Liver (tissue), 9 donors: Measurements from ENCODE around the gene DISC1. TPM values are rescaled to one million over a fixed set of nuclear protein-coding genes. Genes with fewer than 3 reads are reported as not detected.
"Not testable (repeated sequence)": the region's sequence is repeated elsewhere in the genome, so short reads cannot be mapped to it uniquely, and the experiment has no call there.

Experiments used
- DNase-seq: peaks from one replicate; pipeline ENCODE4 v3.0.0-alpha.2; 2017; ENCODE audit warnings: low spot score
- H3K27ac ChIP-seq, 2 donors: one replicate each; pipeline ENCODE4 v1.7.0; 2013; ENCODE audit warnings: inconsistent platforms in 2 of 2, low read length in 2 of 2, control low read depth in 1 of 2, low read depth in 1 of 2, mild to moderate bottlenecking in 1 of 2
- H3K27me3 ChIP-seq, 4 donors: one replicate each; pipeline versions ENCODE4 v1.6.1 to v1.7.0; 2013; ENCODE audit warnings: low read length in 3 of 4, inconsistent platforms in 1 of 4, mild to moderate bottlenecking in 1 of 4, moderate library complexity in 1 of 4; ENCODE audit not compliant: control insufficient read depth in 4 of 4, insufficient read depth in 4 of 4
- H3K36me3 ChIP-seq, 4 donors: one replicate each; pipeline versions ENCODE4 v1.6.1 to v1.7.0; 2013; ENCODE audit warnings: low read length in 3 of 4, mild to moderate bottlenecking in 3 of 4, low read depth in 1 of 4, moderate library complexity in 1 of 4; ENCODE audit not compliant: control insufficient read depth in 4 of 4, insufficient read depth in 3 of 4
- H3K4me1 ChIP-seq, 4 donors: one replicate each; pipeline versions ENCODE4 v1.6.1 to v1.7.0; 2013; ENCODE audit warnings: low read length in 3 of 4, mild to moderate bottlenecking in 3 of 4, moderate library complexity in 1 of 4; ENCODE audit not compliant: control insufficient read depth in 4 of 4, insufficient read depth in 4 of 4
- H3K4me3 ChIP-seq, 3 donors: one replicate each; pipeline versions ENCODE4 v1.6.1 to v1.7.0; 2013; ENCODE audit warnings: low read length in 3 of 3, control low read depth in 1 of 3, low read depth in 1 of 3, mild to moderate bottlenecking in 1 of 3
- H3K9ac ChIP-seq, 2 donors: one replicate each; pipeline ENCODE4 v1.7.0; 2013; ENCODE audit warnings: low read length in 2 of 2, mild to moderate bottlenecking in 2 of 2, moderate library complexity in 2 of 2, control low read depth in 1 of 2, low read depth in 1 of 2
- H3K9me3 ChIP-seq, 4 donors: one replicate each; pipeline versions ENCODE4 v1.6.1 to v1.7.0; 2013; ENCODE audit warnings: low read length in 3 of 4; ENCODE audit not compliant: control insufficient read depth in 4 of 4
- EGR1 ChIP-seq, 2 donors: IDR thresholded peaks; 2 replicates each; pipeline ENCODE4 v1.6.1; 2016 to 2018; ENCODE audit warnings: antibody characterized with exemption in 2 of 2, low read depth in 2 of 2
- GABPA ChIP-seq, 2 donors: IDR thresholded peaks in 1 of 2; conservative IDR thresholded peaks in 1 of 2; 2 replicates each; pipeline ENCODE4 v1.6.1; 2016; ENCODE audit warnings: antibody characterized with exemption in 2 of 2, mild to moderate bottlenecking in 1 of 2, moderate library complexity in 1 of 2
- HNF4A ChIP-seq, 2 donors: conservative IDR thresholded peaks; 2 replicates each; pipeline ENCODE4 v1.6.1; 2016; ENCODE audit warnings: antibody characterized with exemption in 2 of 2, mild to moderate bottlenecking in 2 of 2
- HNF4G ChIP-seq: IDR thresholded peaks from 2 replicates; pipeline ENCODE4 v1.6.1; 2016; ENCODE audit warnings: antibody characterized with exemption
- RAD21 ChIP-seq, 2 donors: IDR thresholded peaks; 2 replicates each; pipeline ENCODE4 v1.6.1; 2016; ENCODE audit warnings: antibody characterized with exemption in 2 of 2, mild to moderate bottlenecking in 2 of 2
- RXRA ChIP-seq, 2 donors: IDR thresholded peaks; 2 replicates each; pipeline ENCODE4 v1.6.1; 2017 to 2018; ENCODE audit warnings: antibody characterized with exemption in 2 of 2, mild to moderate bottlenecking in 1 of 2
- SP1 ChIP-seq: IDR thresholded peaks from 2 replicates; pipeline ENCODE4 v1.6.1; 2018; ENCODE audit warnings: antibody characterized with exemption, mild to moderate bottlenecking
- YY1 ChIP-seq: IDR thresholded peaks from 2 replicates; pipeline ENCODE4 v1.6.1; 2016; ENCODE audit warnings: antibody characterized with exemption, mild to moderate bottlenecking
- WGBS: extraction: QIAGEN DNeasy Blood & Tissue Kit; methylation state at CpG from one replicate; pipeline ENCODE4 v1.1.7; 2013; 5-methylcytosine and 5-hydroxymethylcytosine counted together
- polyA plus RNA-seq, 2 donors: library from polyadenylated mRNA; stranded (reverse) in 1 of 2; unstranded in 1 of 2; fragments of 200-250 nt in 1 of 2; fragments of >200 nt in 1 of 2; fragmentation: Nextera tagmentation in 1 of 2; extraction: Ambion mirVana in 1 of 2; gene quantifications; one replicate each; pipeline versions ENCODE4 v1.2.1 to v1.2.3, GENCODE V29; 2013 to 2015
- total RNA-seq, 2 donors: library from RNA; depleted of rRNA; stranded (reverse); fragments of >200 nt; gene quantifications; one replicate each; pipeline ENCODE4 v1.2.3, GENCODE V29; 2014
- TF ChIP-seq, protein P1 (sequence below): IDR thresholded peaks from 2 replicates; pipeline ENCODE4 v1.6.1; 2016; ENCODE audit warnings: antibody characterized with exemption
- TF ChIP-seq, protein P2 (sequence below): IDR thresholded peaks from 2 replicates; pipeline ENCODE4 v1.6.1; 2016; ENCODE audit warnings: antibody characterized with exemption
- TF ChIP-seq, protein P3 (sequence below): fragments of 150-350 bp; IDR thresholded peaks from 2 replicates; pipeline ENCODE4 v1.5.1; 2017; ENCODE audit warnings: improper control_type of control experiment, low read depth, low read length; ENCODE audit not compliant: missing input control
- donor health status: healthy.
- donor health status: healthy.
- donor health status: healthy.
- donor health status: healthy.
- donor health status: healthy.

Gene DISC1
- total and polyA plus RNA-seq, 4 donors, result 0.45 to 6.3 (median 2.3) TPM

DNA sequence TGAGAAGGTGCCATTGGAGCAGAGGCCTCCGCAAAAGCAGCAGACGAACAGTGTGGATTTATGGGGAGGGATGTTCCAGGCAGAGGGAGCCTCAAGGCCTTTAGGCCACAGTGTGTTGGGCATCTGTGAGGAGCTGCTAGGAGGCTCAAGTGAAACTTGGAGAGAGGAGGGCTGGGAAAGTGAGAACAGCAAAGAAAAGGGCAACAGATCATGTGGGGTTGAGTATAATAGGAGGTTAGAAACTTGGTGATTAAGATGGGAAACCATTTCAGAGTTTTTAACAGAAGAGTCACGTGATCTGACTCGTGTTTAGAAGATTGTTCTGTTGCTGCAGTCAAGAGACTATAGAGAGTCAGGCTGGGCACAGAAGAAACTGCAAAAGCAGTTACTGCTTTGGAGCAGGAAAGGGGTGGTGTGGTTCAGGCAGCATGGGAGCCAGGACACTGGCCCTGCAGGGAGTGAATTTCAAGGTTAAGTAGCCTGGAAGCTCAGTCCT lies 277.0 kb downstream of the DISC1 start (continued):
- TF ChIP-seq YY1 (no peak), HNF4A (conservative IDR thresholded peaks at IDR 0.05) (no peak)

DNA sequence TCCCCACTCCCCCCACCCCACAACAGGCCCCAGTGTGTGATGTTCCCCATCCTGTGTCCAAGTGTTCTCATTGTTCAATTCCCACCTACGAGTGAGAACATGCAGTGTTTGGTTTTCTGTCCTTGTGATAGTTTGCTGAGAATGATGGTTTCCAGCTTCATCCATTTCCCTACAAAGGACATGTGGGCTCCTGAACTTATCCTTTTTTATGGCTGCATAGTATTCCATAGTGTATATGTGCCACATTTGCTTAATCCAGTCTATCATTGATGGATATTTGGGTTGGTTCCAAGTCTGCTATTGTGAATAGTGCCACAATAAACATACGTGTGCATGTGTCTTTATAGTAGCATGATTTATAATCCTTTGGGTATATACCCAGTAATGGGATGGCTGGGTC lies 280.7 kb downstream of the DISC1 start:
- not testable (repeated sequence) for H3K36me3 ChIP-seq, DNase-seq, H3K27ac ChIP-seq, H3K4me1 ChIP-seq, H3K27me3 ChIP-seq, H3K9me3 ChIP-seq, H3K9ac ChIP-seq, H3K4me3 ChIP-seq
- 90% methylated on average over 2 of the region's 2 CpGs for WGBS

DNA sequence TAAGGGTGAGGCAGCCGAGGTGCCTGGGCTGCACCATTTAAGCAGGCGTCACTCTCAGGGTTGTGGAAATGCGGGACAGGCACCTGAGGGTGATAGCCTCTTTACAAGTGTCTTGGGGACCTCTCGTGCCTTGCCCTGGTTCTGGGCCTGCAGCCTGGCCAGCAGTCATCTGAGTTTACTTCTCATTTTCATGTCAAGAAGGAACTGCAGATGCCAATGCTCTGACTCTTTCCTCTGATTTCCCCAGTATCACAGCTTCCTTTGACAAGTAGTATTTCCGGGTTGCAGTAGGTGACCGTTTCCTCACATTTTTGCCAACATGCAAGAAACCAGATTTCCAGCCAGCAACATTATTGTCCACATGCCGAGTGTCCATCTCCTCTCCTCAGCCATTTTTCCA lies 286.9 kb downstream of the DISC1 start:
- H3K36me3 ChIP-seq, result no peaks in the 10 kb centered on the region
- 82% methylated on average over 7 of the region's 7 CpGs for WGBS
- no peak for DNase-seq

More for the DNA sequence above, 286.9 kb downstream of the DISC1 start:
- TF ChIP-seq HNF4G (no peak), GABPA (IDR thresholded peaks at IDR 0.05 in 1 of 2, conservative IDR thresholded peaks at IDR 0.05 in 1 of 2) (no peak), EGR1 (IDR thresholded peaks at IDR 0.05; ENCODE audit: low read depth in 2 of 2) (no peak), RXRA (IDR thresholded peaks at IDR 0.05) (no peak), SP1 (no peak), RAD21 (IDR thresholded peaks at IDR 0.05) (no peak)
- TF ChIP-seq, protein P1, sequence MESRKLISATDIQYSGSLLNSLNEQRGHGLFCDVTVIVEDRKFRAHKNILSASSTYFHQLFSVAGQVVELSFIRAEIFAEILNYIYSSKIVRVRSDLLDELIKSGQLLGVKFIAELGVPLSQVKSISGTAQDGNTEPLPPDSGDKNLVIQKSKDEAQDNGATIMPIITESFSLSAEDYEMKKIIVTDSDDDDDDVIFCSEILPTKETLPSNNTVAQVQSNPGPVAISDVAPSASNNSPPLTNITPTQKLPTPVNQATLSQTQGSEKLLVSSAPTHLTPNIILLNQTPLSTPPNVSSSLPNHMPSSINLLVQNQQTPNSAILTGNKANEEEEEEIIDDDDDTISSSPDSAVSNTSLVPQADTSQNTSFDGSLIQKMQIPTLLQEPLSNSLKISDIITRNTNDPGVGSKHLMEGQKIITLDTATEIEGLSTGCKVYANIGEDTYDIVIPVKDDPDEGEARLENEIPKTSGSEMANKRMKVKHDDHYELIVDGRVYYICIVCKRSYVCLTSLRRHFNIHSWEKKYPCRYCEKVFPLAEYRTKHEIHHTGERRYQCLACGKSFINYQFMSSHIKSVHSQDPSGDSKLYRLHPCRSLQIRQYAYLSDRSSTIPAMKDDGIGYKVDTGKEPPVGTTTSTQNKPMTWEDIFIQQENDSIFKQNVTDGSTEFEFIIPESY, result no peak
- TF ChIP-seq, protein P2, sequence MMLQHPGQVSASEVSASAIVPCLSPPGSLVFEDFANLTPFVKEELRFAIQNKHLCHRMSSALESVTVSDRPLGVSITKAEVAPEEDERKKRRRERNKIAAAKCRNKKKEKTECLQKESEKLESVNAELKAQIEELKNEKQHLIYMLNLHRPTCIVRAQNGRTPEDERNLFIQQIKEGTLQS, result no peak
- TF ChIP-seq, protein P3, sequence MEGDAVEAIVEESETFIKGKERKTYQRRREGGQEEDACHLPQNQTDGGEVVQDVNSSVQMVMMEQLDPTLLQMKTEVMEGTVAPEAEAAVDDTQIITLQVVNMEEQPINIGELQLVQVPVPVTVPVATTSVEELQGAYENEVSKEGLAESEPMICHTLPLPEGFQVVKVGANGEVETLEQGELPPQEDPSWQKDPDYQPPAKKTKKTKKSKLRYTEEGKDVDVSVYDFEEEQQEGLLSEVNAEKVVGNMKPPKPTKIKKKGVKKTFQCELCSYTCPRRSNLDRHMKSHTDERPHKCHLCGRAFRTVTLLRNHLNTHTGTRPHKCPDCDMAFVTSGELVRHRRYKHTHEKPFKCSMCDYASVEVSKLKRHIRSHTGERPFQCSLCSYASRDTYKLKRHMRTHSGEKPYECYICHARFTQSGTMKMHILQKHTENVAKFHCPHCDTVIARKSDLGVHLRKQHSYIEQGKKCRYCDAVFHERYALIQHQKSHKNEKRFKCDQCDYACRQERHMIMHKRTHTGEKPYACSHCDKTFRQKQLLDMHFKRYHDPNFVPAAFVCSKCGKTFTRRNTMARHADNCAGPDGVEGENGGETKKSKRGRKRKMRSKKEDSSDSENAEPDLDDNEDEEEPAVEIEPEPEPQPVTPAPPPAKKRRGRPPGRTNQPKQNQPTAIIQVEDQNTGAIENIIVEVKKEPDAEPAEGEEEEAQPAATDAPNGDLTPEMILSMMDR, result no peak
- Histone ChIP-seq H3K9ac (no peak overlapping the region), H3K9me3 (peaks cover 0 to 4% (median 0%) of the 10 kb centered on the region in 4 donors), H3K4me3 (no peak overlapping the region), H3K4me1 (no peaks in the 10 kb centered on the region), H3K27me3 (no peaks in the 10 kb centered on the region), H3K27ac (no peak overlapping the region)
